HG03159 (cell line): ENCODE data around the gene ICE1.
"Not testable (repeated sequence)": the region's sequence is repeated elsewhere in the genome, so short reads cannot be mapped to it uniquely, and the experiment has no call there.

ENCODE experiments used
- ATAC-seq: cut with Tn5 transposase; IDR thresholded peaks from one replicate; pipeline ENCODE4 v1.9.1; 2021; ENCODE audit warnings: mild to moderate bottlenecking, moderate library complexity; ENCODE audit not compliant: unreplicated experiment

The ICE1 gene

DNA sequence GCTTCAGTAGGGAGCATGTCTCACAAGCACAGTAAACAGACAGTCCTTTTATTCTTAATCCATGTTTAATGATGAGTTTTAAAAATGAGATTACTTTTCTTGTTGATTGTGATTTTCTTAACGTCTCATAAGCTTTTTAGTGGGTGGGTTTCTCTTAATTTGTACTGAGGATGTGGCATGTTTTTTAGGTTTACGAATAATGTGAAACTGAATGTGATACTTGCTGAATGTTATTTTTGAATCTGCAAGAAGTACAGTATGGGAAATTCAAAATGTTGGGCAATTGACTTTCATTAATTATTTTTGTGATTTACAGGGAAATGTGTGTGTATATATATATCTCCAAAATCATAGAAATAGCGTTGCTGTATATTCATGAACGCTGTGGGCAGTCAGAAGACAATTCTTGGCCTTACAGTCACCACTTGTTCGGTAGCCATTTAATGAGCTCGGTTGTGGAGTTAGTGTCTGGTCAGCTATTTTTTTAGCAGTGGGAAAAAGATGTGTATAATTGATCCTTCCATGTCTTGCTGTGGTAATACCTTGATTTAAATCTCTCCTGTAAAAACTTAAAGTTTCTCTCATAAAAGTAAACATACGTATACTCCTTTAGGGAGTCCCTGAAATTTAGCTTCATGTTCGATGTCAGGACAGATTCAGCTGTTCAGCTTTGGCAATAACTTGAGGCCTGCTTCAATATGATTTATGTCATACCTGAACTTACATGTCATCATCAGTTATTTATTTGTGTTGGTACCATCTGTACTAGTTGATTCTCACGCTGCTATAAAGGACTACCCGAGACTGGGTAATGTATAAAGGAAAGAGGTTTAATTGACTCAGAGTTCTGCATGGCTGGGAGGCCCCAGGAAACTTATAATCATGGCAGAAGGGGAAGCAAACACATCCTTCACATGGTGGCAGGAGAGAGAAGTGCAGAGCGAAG, 15.0 kb downstream of the ICE1 start:
- no peak for ATAC-seq

- no peak for ATAC-seq
Measured at GRCh38 chr5:5451863-5452262, 29.4 kb downstream of the ICE1 start.

- no peak for ATAC-seq
Measured at GRCh38 chr5:5453131-5453530, 30.7 kb downstream of the ICE1 start.

- no peak for ATAC-seq
Measured at GRCh38 chr5:5454391-5454790, 31.9 kb downstream of the ICE1 start.

GRCh38 chr5:5456858-5457257, 34.4 kb downstream of the ICE1 start:
- ATAC-seq, result no peak

- ATAC-seq, result no peak
Measured at GRCh38 chr5:5460311-5460710, 37.8 kb downstream of the ICE1 start.

- ATAC-seq, result no peak
Measured at GRCh38 chr5:5461012-5461411, 38.5 kb downstream of the ICE1 start.

GRCh38 chr5:5464036-5464715, 41.7 kb downstream of the ICE1 start:
- no peak for ATAC-seq

- no peak for ATAC-seq
Measured at GRCh38 chr5:5466227-5466626, 43.8 kb downstream of the ICE1 start.

DNA sequence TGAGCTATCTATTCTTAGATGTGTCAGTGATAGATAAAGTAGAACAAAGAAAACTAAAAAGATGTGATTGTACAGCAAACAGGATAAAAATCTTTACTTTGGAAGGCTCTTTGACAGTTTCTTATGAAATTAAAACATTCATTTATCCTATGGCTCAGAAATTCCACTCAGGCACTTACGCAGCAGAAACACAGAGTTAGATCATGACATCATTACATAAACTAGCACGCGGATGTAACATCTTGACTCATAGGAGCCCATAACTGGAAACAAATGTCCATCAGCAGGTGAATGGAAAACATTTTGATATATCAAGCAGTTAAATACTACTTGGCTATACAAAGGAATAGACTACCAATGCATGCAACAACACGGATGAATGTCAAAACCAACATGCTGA, 45.3 kb downstream of the ICE1 start:
- no peak for ATAC-seq

DNA sequence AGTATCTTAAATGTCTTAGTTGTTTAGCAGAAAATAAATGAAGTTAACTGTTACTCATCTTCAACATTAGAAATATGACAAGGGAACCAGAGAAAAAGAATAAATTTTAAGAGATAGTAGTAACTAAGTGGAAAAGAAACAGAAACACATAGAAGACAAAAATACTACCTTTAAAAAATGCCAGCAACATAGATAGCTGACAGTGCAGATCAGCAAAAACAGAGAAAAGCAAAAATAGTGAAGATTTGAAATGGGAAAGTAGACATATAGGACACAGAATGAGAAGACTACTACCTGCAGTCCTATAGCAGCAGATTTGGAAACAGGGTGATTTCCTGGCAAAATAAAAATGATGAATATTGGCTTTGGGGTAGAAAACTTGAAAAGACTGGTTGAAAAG, 48.5 kb downstream of the ICE1 start:
- ATAC-seq, result no peak

GRCh38 chr5:5473226-5473625, 50.7 kb downstream of the ICE1 start:
- ATAC-seq, result no peak

DNA sequence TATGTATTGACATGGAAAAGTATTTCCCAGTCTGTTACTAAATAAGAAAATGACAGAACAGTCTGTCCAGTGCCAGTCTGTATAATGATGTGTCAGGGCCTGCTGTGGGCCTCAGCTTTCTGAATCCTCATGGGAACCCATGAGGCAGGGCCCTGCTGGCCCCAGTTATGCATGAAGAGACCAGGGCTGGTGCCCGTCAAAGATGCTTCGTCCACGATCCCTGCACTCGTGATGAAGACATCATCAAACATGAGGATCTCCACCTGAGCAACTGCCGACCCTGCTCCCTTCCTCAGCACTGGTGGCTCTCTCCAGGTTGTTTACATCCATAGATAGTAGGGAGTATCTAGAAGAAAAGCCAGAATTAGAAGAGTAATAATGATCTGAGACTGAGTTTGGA, 52.5 kb downstream of the ICE1 start:
- no peak for ATAC-seq

DNA sequence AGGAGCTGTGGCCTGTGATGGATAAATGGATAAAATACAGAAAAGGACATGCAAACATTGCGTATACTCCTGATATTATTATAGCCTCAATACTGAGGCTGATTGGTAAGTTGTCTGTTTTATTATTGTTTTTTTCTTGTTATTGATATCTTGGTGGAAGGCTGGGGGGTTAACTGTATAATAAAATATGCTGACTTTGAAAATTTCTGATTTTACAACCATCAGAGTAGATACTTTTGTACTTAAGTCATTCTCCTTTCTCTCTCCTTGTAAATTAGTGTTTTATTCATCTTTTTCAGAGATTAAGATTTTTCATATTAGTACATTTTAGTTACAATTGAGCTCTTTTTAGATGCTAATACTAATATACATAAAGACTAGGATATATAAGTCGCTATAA, 53.5 kb downstream of the ICE1 start:
- no peak for ATAC-seq

- ATAC-seq, result not testable (repeated sequence)
Measured at GRCh38 chr5:5479578-5479977, 57.1 kb downstream of the ICE1 start.

DNA sequence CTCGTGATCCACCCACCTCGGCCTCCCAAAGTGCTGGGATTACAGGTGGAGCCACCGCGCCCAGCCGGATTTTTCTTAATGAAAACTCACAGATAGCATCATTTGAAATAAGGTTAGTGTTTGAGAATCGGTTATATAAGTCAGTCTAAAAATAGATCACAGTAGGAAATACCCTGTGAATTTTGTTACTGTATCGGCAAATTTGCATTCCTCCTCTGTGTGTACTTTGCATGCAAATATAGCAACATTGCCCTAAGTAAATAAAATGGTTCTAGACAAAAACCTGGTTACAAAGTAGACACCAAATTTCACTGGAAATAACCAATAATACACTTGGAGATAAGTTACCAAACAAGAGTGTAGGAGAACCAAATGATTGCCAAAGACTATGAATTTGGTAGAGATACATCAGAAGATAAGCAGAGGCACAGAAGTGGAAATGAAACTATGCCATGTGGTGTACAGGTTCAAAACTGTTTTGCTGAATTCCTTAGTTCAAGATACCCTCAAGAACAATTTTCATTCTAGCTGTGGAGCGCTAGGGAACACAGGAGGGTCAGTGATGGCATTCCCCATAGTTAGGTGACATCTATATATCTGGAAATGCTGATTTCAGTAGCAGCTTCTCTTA, 58.1 kb downstream of the ICE1 start:
- ATAC-seq, result peak; percentile 61

DNA sequence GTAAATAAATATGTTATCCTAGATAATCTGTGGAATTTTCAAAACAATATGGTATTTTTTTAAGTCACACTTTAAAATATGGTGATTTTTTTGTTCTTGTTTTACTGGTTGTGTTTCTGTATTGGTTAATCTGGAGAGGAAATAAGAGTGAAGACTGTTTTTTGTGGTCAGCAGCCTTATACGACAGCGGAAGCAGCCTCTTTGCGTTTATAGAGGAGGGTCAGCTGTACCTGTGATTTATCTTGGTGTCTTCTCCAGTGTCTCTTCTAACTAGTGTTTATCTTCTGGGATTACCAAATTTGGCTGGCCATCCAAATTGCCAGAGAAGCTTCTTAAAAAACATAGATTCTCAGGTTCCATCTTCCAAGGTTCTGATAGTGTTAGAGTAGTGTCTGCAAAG, 58.7 kb downstream of the ICE1 start:
- ATAC-seq, result peak; percentile 90

DNA sequence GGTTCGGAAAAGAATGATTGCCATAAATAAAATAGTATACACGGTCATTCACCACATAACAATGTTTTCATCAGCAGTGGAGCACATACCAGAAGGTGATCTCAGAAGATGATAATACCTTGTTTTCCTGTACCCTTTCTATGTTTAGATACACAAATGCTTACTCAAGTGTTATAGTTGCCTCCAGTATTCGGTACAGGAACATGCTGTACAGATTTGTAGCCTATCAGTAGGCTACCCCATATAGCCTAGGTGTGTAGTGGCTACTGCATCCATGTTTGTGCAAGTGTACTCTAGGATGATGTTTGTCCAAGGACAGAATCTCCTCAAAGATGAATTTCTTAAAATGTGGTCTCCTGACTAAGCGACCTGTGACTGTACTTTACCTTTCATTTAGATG, 59.2 kb downstream of the ICE1 start:
- no peak for ATAC-seq

DNA sequence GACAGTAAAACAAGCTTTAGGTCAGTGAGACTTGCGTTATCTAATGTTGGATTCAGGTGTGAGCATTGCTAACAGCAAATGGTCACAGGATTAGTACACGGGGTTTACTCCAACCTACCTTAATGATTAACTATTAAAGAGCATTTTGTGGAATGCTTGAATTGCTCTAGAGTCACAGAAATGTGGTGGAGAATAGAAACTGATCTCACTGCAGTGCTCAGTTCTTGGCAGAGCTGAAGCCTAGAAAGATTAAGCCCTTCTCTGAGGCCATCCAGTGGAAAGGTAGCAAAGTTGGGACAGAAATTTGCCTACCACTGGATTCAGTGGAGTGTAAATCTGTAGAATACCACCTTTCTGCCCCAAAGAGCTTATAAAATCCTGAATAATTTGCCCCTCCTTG, 60.9 kb downstream of the ICE1 start:
- ATAC-seq, result no peak

DNA sequence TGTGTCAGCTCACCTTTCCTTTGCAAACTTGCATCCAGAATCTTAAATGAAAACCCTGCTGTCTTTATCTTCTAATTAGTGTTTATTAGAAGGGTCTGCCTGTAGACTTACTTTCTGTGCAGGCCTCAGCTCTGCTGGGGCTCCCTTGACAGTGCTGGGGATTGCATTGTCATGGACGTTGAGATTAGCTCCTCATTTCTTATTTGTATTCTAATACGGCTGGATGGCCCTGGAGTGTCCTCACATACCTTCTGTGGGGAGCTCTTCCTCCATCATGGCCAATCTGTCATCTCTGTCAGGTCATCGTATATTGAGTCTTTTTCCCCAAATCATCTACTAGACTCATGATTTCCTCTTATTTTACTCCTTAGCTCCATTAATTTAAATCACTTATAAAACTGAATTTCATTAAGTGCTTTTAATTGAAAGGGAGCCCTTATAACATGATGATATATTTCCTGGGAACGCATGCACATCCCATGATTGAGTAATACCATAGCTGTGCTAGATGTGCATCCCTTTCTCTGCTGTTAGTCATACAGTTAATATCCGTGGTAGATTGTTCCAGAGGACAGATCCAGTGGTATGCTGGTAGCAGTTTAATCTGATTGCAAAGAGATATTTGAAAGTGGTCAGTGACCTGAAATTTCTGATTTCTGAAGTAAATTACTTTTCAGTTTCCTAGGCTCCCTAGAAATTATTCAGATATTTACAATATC, 61.6 kb downstream of the ICE1 start:
- ATAC-seq, result no peak

- no peak for ATAC-seq
Measured at GRCh38 chr5:5486122-5486521, 63.6 kb downstream of the ICE1 start.
